H9 (cell line): ENCODE results near the gene PCDHA8. TPM values are rescaled to one million over a fixed set of nuclear protein-coding genes. Genes with fewer than 3 reads are reported as not detected.

Experiments used
- DNase-seq: peaks from one replicate; pipeline ENCODE4 v3.0.0-alpha.2; 2017
- H2AFZ ChIP-seq: one replicate; pipeline ENCODE4 v1.6.1; 2013; ENCODE audit warnings: mild to moderate bottlenecking, low read length, control low read depth, moderate library complexity
- H2AK5ac ChIP-seq: 2 replicates; pipeline ENCODE4 v1.6.1; 2013; ENCODE audit warnings: low read length, control low read depth, mixed read lengths; ENCODE audit not compliant: insufficient read length
- H2BK120ac ChIP-seq: one replicate; pipeline ENCODE4 v1.6.1; 2013; ENCODE audit warnings: low read depth, mild to moderate bottlenecking, low read length, control low read depth, inconsistent platforms; ENCODE audit not compliant: poor library complexity, severe bottlenecking
- H2BK12ac ChIP-seq: 2 replicates; pipeline ENCODE4 v1.6.1; 2013; ENCODE audit warnings: low read length, control low read depth, mixed read lengths, low read depth; ENCODE audit not compliant: insufficient read length
- H2BK15ac ChIP-seq: 2 replicates; pipeline ENCODE4 v1.6.1; 2013; ENCODE audit warnings: low read depth, low read length, control low read depth
- H2BK20ac ChIP-seq: one replicate; pipeline ENCODE4 v1.6.1; 2013; ENCODE audit warnings: low read depth, mild to moderate bottlenecking, low read length, control low read depth, inconsistent platforms; ENCODE audit not compliant: poor library complexity, severe bottlenecking
- H2BK5ac ChIP-seq: 2 replicates; pipeline ENCODE4 v1.6.1; 2013; ENCODE audit warnings: low read length, control low read depth, mixed read lengths; ENCODE audit not compliant: insufficient read length
- H3K14ac ChIP-seq: 2 replicates; pipeline ENCODE4 v1.6.1; 2013; ENCODE audit warnings: low read length, control low read depth; ENCODE audit not compliant: insufficient read depth
- H3K18ac ChIP-seq: 2 replicates; pipeline ENCODE4 v1.6.1; 2013; ENCODE audit warnings: low read depth, mild to moderate bottlenecking, mixed read lengths, low read length, control low read depth; ENCODE audit not compliant: insufficient read length
- H3K23ac ChIP-seq: 2 replicates; pipeline ENCODE4 v1.6.1; 2013; ENCODE audit warnings: low read length, control low read depth, mixed read lengths, low read depth; ENCODE audit not compliant: insufficient read length
- H3K23me2 ChIP-seq: 2 replicates; pipeline ENCODE4 v1.6.1; 2013; ENCODE audit warnings: low read depth, mild to moderate bottlenecking, mixed read lengths, low read length, control low read depth; ENCODE audit not compliant: insufficient read length, poor library complexity, severe bottlenecking
- H3K27ac ChIP-seq: 2 replicates; pipeline ENCODE4 v1.5.1; 2013; ENCODE audit warnings: low read length, control low read depth, mixed read lengths, low read depth; ENCODE audit not compliant: insufficient read length
- H3K27me3 ChIP-seq: 2 replicates; pipeline ENCODE4 v1.6.1; 2013; ENCODE audit warnings: low read length, control low read depth, inconsistent platforms; ENCODE audit not compliant: insufficient read depth
- H3K4ac ChIP-seq: 2 replicates; pipeline ENCODE4 v1.6.1; 2013; ENCODE audit warnings: low read depth, mild to moderate bottlenecking, control low read depth, inconsistent platforms, low read length, moderate library complexity
- H3K4me1 ChIP-seq: 2 replicates; pipeline ENCODE4 v1.6.1; 2013; ENCODE audit warnings: low read length, control low read depth, inconsistent platforms; ENCODE audit not compliant: insufficient read depth
- H3K4me2 ChIP-seq: 2 replicates; pipeline ENCODE4 v1.6.1; 2013; ENCODE audit warnings: low read length, control low read depth, mixed read lengths; ENCODE audit not compliant: insufficient read length, insufficient read depth
- H3K56ac ChIP-seq: 2 replicates; pipeline ENCODE4 v1.6.1; 2013; ENCODE audit warnings: low read depth, mild to moderate bottlenecking, mixed read lengths, low read length, control low read depth; ENCODE audit not compliant: insufficient read length
- H3K79me1 ChIP-seq: 2 replicates; pipeline ENCODE4 v1.6.1; 2013; ENCODE audit warnings: low read depth, mild to moderate bottlenecking, moderate library complexity, low read length, control low read depth, inconsistent platforms; ENCODE audit not compliant: insufficient read depth, poor library complexity, severe bottlenecking
- H3K79me2 ChIP-seq: 2 replicates; pipeline ENCODE4 v1.6.1; 2013; ENCODE audit warnings: low read length, control low read depth, inconsistent platforms; ENCODE audit not compliant: insufficient read depth
- H3K9ac ChIP-seq: 2 replicates; pipeline ENCODE4 v1.6.1; 2013; ENCODE audit warnings: low read length, control low read depth, mixed read lengths; ENCODE audit not compliant: insufficient read length; ENCODE audit errors: extremely low read depth
- H3K9me3 ChIP-seq: one replicate; pipeline ENCODE4 v1.6.1; 2013; ENCODE audit warnings: low read depth, low read length, inconsistent platforms; ENCODE audit not compliant: control insufficient read depth
- H3T11ph ChIP-seq: one replicate; pipeline ENCODE4 v1.6.1; 2013; ENCODE audit warnings: mild to moderate bottlenecking, low read length, control low read depth, inconsistent platforms
- H4K20me1 ChIP-seq: one replicate; pipeline ENCODE4 v1.6.1; 2013; ENCODE audit not compliant: control insufficient read depth, insufficient read length, insufficient read depth
- H4K5ac ChIP-seq: 2 replicates; pipeline ENCODE4 v1.6.1; 2013; ENCODE audit warnings: low read depth, mild to moderate bottlenecking, mixed read lengths, low read length, control low read depth; ENCODE audit not compliant: insufficient read length
- H4K8ac ChIP-seq: replicated peaks from 2 replicates; pipeline ENCODE4 v1.6.1; 2013; ENCODE audit warnings: low read length, control low read depth, mixed read lengths, low read depth; ENCODE audit not compliant: insufficient read length
- H4K91ac ChIP-seq: 2 replicates; pipeline ENCODE4 v1.6.1; 2013; ENCODE audit warnings: low read depth, mild to moderate bottlenecking, moderate library complexity, mixed read lengths, low read length, control low read depth; ENCODE audit not compliant: insufficient read length
- H3K27ac Mint-ChIP-seq, 3 experiments: 2 replicates in 2 of 3; 3 replicates in 1 of 3; pipeline ENCODE4 v1.8.0; 2020 to 2021; ENCODE audit warnings: mixed read lengths in 3 of 3, mild to moderate bottlenecking in 1 of 3, moderate library complexity in 1 of 3
- H3K27me3 Mint-ChIP-seq: 2 replicates; pipeline ENCODE4 v1.8.0; 2021; ENCODE audit warnings: low read depth, mild to moderate bottlenecking, moderate library complexity, mixed read lengths
- H3K36me3 Mint-ChIP-seq, 3 experiments: 2 replicates in 2 of 3; 3 replicates in 1 of 3; pipeline ENCODE4 v1.8.0; 2020 to 2021; ENCODE audit warnings: low read depth in 3 of 3, mixed read lengths in 3 of 3; ENCODE audit not compliant: insufficient read depth in 1 of 3
- H3K4me1 Mint-ChIP-seq, 2 experiments: 2 replicates each; pipeline ENCODE4 v1.8.0; 2020; ENCODE audit warnings: mixed read lengths in 2 of 2
- H3K4me3 Mint-ChIP-seq, 2 experiments: 2 replicates in 1 of 2; 3 replicates in 1 of 2; pipeline ENCODE4 v1.8.0; 2020 to 2021; ENCODE audit warnings: mild to moderate bottlenecking in 2 of 2, mixed read lengths in 2 of 2, moderate library complexity in 1 of 2
- H3K9me3 Mint-ChIP-seq, 2 experiments: 2 replicates in 1 of 2; 3 replicates in 1 of 2; pipeline ENCODE4 v1.8.0; 2020; ENCODE audit warnings: mild to moderate bottlenecking in 2 of 2, mixed read lengths in 2 of 2, moderate library complexity in 1 of 2
- WGBS: extraction: QIAGEN DNeasy Blood & Tissue Kit; methylation state at CpG from one replicate; pipeline ENCODE4 v1.1.7; 2013; ENCODE audit warnings: missing lambda C conversion rate, low lambda C conversion rate, mixed read lengths; ENCODE audit not compliant: insufficient read length; ENCODE audit errors: extremely low coverage; 5-methylcytosine and 5-hydroxymethylcytosine counted together
- total RNA-seq: library from RNA; stranded (reverse); gene quantifications from 2 replicates; pipeline ENCODE4 v1.2.1, GENCODE V29; 2021
- TF ChIP-seq, protein P1 (sequence below): fragments of 200-600 bp; sonication (generic); conservative IDR thresholded peaks from 3 replicates; pipeline ENCODE4 v1.8.0; 2021; ENCODE audit warnings: antibody characterized with exemption, mild to moderate bottlenecking

The PCDHA8 gene
- total RNA-seq, 1 experiment from 2014 or later, result 0.57 TPM

DNA sequence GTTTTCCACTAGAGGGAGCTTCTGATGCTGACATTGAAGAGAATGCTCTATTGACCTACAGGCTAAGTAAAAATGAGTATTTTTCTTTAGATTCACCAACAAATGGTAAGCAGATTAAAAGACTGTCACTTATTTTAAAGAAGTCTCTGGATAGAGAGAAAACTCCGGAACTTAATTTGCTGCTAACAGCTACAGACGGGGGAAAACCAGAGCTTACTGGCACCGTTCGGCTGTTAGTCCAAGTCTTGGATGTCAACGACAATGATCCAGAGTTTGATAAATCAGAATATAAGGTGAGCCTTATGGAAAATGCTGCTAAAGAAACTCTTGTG lies 28.5 kb downstream of the PCDHA8 start:
- Histone ChIP-seq H3K27ac (no peak overlapping the region), H3K18ac (no peak overlapping the region), H4K20me1 (no peaks in the 10 kb centered on the region), H3K9ac (peak overlapping the region; percentile 90), H4K91ac (no peak overlapping the region), H2BK120ac (no peak overlapping the region), H3K4me1 (no peaks in the 10 kb centered on the region), H3K23me2 (no peaks in the 10 kb centered on the region), H2AFZ (no peak overlapping the region), H2BK5ac (no peak overlapping the region), H4K5ac (no peak overlapping the region), H3K9me3 (no peaks in the 10 kb centered on the region), H2BK12ac (no peak overlapping the region), H3K27me3 (no peaks in the 10 kb centered on the region), H3K14ac (no peak overlapping the region), H3K56ac (no peak overlapping the region), H2AK5ac (no peak overlapping the region), H2BK20ac (no peak overlapping the region), H3K23ac (no peak overlapping the region), H3K79me1 (no peaks in the 10 kb centered on the region), H3K79me2 (peaks cover 5% of the 10 kb centered on the region; the same call in 1 of the 2 replicates), H3K4me2 (peak overlapping the region; percentile 66), H3K4ac (no peak overlapping the region), H4K8ac (no peak overlapping the region), H2BK15ac (no peak overlapping the region), H3T11ph (no peak overlapping the region)
- Mint-ChIP-seq H3K27me3 (no peaks in the 10 kb centered on the region), H3K36me3 (peaks cover 21 to 33% (median 32%) of the 10 kb centered on the region in 3 experiments), H3K4me1 (peaks cover 5% of the 10 kb centered on the region in 2 experiments; a peak in 2 of 4 replicates), H3K4me3 (peak overlapping the region; percentile 83 to 87), H3K27ac (0 out of 7 replicates have a peak overlapping the region, but pooled peaks of 1 of the 3 experiments have one; percentile 77), H3K9me3 (peaks cover 5 to 12% of the 10 kb centered on the region in 2 experiments)
- DNase-seq, result no peak
- WGBS, result no CpG with 5 or more reads among the region's 5 CpGs
- TF ChIP-seq, protein P1, sequence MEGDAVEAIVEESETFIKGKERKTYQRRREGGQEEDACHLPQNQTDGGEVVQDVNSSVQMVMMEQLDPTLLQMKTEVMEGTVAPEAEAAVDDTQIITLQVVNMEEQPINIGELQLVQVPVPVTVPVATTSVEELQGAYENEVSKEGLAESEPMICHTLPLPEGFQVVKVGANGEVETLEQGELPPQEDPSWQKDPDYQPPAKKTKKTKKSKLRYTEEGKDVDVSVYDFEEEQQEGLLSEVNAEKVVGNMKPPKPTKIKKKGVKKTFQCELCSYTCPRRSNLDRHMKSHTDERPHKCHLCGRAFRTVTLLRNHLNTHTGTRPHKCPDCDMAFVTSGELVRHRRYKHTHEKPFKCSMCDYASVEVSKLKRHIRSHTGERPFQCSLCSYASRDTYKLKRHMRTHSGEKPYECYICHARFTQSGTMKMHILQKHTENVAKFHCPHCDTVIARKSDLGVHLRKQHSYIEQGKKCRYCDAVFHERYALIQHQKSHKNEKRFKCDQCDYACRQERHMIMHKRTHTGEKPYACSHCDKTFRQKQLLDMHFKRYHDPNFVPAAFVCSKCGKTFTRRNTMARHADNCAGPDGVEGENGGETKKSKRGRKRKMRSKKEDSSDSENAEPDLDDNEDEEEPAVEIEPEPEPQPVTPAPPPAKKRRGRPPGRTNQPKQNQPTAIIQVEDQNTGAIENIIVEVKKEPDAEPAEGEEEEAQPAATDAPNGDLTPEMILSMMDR, result no peak; the same call in 1 of the 3 replicates
